GM23338 (cell line): ENCODE data around the gene KIF1A. TPM values are rescaled to one million over a fixed set of nuclear protein-coding genes. Genes with fewer than 3 reads are reported as not detected.
A peak's percentile ranks its signal among the peaks of the same experiment; 100 is the strongest.

Experiments used
- ATAC-seq: fragments of 200-7000 bp; cut with Tn5 transposase; 3 replicates; pipeline ENCODE4 v1.9.1; 2020
- DNase-seq: peaks from one replicate; pipeline ENCODE4 v3.0.0-alpha.2; 2015; ENCODE audit warnings: low spot score
- H2AFZ ChIP-seq: fragments of 200-600 bp; sonication (generic); 2 replicates; pipeline ENCODE4 v1.8.0; 2016; ENCODE audit warnings: antibody characterized with exemption, mild to moderate bottlenecking, moderate library complexity
- H3F3A ChIP-seq: fragments of 200-600 bp; sonication (generic); replicated peaks from 2 replicates; pipeline ENCODE4 v1.8.0; 2017; ENCODE audit warnings: antibody characterized with exemption, mixed run types, low read depth
- H3K27ac ChIP-seq: fragments of 200-600 bp; sonication (generic); 2 replicates; pipeline ENCODE4 v1.6.1; 2016; ENCODE audit warnings: low read depth
- H3K27me3 ChIP-seq: fragments of 200-600 bp; sonication (generic); 2 replicates; pipeline ENCODE4 v1.8.0; 2016; ENCODE audit warnings: mild to moderate bottlenecking, mixed run types, moderate library complexity; ENCODE audit not compliant: insufficient read depth
- H3K36me3 ChIP-seq: fragments of 200-600 bp; sonication (generic); 2 replicates; pipeline ENCODE4 v1.8.0; 2016; ENCODE audit warnings: mild to moderate bottlenecking; ENCODE audit not compliant: insufficient read depth
- H3K4me1 ChIP-seq: fragments of 200-600 bp; sonication (generic); 2 replicates; pipeline ENCODE4 v1.8.0; 2016; ENCODE audit warnings: mild to moderate bottlenecking, moderate library complexity; ENCODE audit not compliant: insufficient read depth
- H3K4me2 ChIP-seq: fragments of 200-600 bp; sonication (generic); 2 replicates; pipeline ENCODE4 v1.7.1; 2017; ENCODE audit warnings: mixed run types
- H3K4me3 ChIP-seq: fragments of 200-600 bp; sonication (generic); 2 replicates; pipeline ENCODE4 v1.6.1; 2016; ENCODE audit warnings: mixed run types
- H3K79me2 ChIP-seq: fragments of 200-600 bp; sonication (generic); replicated peaks from 2 replicates; pipeline ENCODE4 v1.8.0; 2017; ENCODE audit warnings: mild to moderate bottlenecking; ENCODE audit not compliant: insufficient read depth
- H3K9me2 ChIP-seq: fragments of 200-600 bp; sonication (generic); 2 replicates; pipeline ENCODE4 v1.8.0; 2017; ENCODE audit not compliant: insufficient read depth
- H4K20me1 ChIP-seq: fragments of 200-600 bp; sonication (generic); replicated peaks from 2 replicates; pipeline ENCODE4 v1.8.0; 2017; ENCODE audit warnings: mild to moderate bottlenecking; ENCODE audit not compliant: insufficient read depth
- H3K27ac Mint-ChIP-seq: 2 replicates; pipeline ENCODE4 v1.8.0; 2020; ENCODE audit warnings: inconsistent platforms, mild to moderate bottlenecking, moderate library complexity, mixed read lengths
- H3K27me3 Mint-ChIP-seq: 3 replicates; pipeline ENCODE4 v1.8.0; 2022; ENCODE audit warnings: low read depth, mild to moderate bottlenecking, moderate library complexity, mixed read lengths, inconsistent platforms; ENCODE audit not compliant: insufficient read depth, poor library complexity
- H3K36me3 Mint-ChIP-seq: 3 replicates; pipeline ENCODE4 v1.8.0; 2021; ENCODE audit warnings: low read depth, mild to moderate bottlenecking, inconsistent platforms, moderate library complexity, mixed read lengths
- H3K4me1 Mint-ChIP-seq: 3 replicates; pipeline ENCODE4 v1.8.0; 2020; ENCODE audit warnings: mild to moderate bottlenecking, inconsistent platforms, mixed read lengths
- H3K4me3 Mint-ChIP-seq: 3 replicates; pipeline ENCODE4 v1.8.0; 2021; ENCODE audit warnings: moderate library complexity, mild to moderate bottlenecking, inconsistent platforms, mixed read lengths
- H3K9me3 Mint-ChIP-seq: 3 replicates; pipeline ENCODE4 v1.8.0; 2020; ENCODE audit warnings: moderate library complexity, mild to moderate bottlenecking, inconsistent platforms, mixed read lengths
- CREB1 ChIP-seq: fragments of 250-450 bp; sonication (Bioruptor Pico); IDR thresholded peaks from 2 replicates; pipeline ENCODE4 v1.5.0; 2020; ENCODE audit warnings: low read depth, mild to moderate bottlenecking, moderate library complexity
- CTCF ChIP-seq, 2 experiments: fragments of 200-600 bp in 1 of 2; sonication (generic) in 1 of 2; conservative IDR thresholded peaks; 2 replicates each; pipeline versions ENCODE4 v1.5.1 to v1.6.1; 2016 to 2017; ENCODE audit warnings: antibody characterized with exemption in 2 of 2, low read depth in 2 of 2, mild to moderate bottlenecking in 2 of 2, moderate library complexity in 1 of 2
- ETS1 ChIP-seq: IDR thresholded peaks from 2 replicates; pipeline ENCODE4 v1.6.1; 2016; ENCODE audit warnings: antibody characterized with exemption
- EZH2 ChIP-seq: fragments of 200-600 bp; sonication (generic); IDR thresholded peaks from one replicate; pipeline ENCODE4 v1.8.0; 2017; ENCODE audit warnings: antibody characterized with exemption, mild to moderate bottlenecking, low read depth; ENCODE audit not compliant: unreplicated experiment
- EZH2phosphoT487 ChIP-seq: fragments of 200-600 bp; sonication (generic); IDR thresholded peaks from one replicate; pipeline ENCODE4 v1.8.1; 2018; ENCODE audit warnings: antibody characterized with exemption; ENCODE audit not compliant: unreplicated experiment
- JUNB ChIP-seq: IDR thresholded peaks from one replicate; pipeline ENCODE4 v1.6.1; 2016; ENCODE audit warnings: antibody characterized with exemption; ENCODE audit not compliant: unreplicated experiment
- NANOG ChIP-seq: IDR thresholded peaks from 2 replicates; pipeline ENCODE4 v1.6.1; 2016; ENCODE audit warnings: antibody characterized with exemption, borderline replicate concordance
- POLR2AphosphoS5 ChIP-seq: IDR thresholded peaks from 2 replicates; pipeline ENCODE4 v1.6.1; 2016; ENCODE audit warnings: antibody characterized with exemption, low read depth
- STAT1 ChIP-seq: IDR thresholded peaks from one replicate; pipeline ENCODE4 v1.6.1; 2016; ENCODE audit warnings: antibody characterized with exemption; ENCODE audit not compliant: unreplicated experiment
- ZNF114 ChIP-seq: fragments of 250-450 bp; sonication (Bioruptor Pico); IDR thresholded peaks from 2 replicates; pipeline ENCODE4 v1.5.0; 2020; ENCODE audit warnings: mild to moderate bottlenecking, moderate library complexity
- ZNF331 ChIP-seq: fragments of 250-450 bp; sonication (Bioruptor Pico); IDR thresholded peaks from 2 replicates; pipeline ENCODE4 v1.5.0; 2020; ENCODE audit warnings: low read depth, mild to moderate bottlenecking, moderate library complexity
- polyA plus RNA-seq: library from polyadenylated mRNA; unstranded; fragments of >200 nt; fragmentation: Nextera tagmentation; extraction: Ambion mirVana; gene quantifications from 2 replicates; pipeline ENCODE4 v1.2.1, GENCODE V29; 2016
- total RNA-seq: library from RNA; depleted of rRNA; stranded (reverse); fragments of >200 nt; shearing (Covaris generic); gene quantifications from 2 replicates; pipeline ENCODE4 v1.2.3, GENCODE V29; 2014
- TF ChIP-seq, protein P1 (sequence below): IDR thresholded peaks from one replicate; pipeline ENCODE4 v1.6.1; 2018; ENCODE audit warnings: antibody characterized with exemption; ENCODE audit not compliant: unreplicated experiment
- TF ChIP-seq, protein P2 (sequence below): fragments of 250-450 bp; sonication (Bioruptor Pico); IDR thresholded peaks from 2 replicates; pipeline ENCODE4 v1.5.0; 2020; ENCODE audit warnings: mild to moderate bottlenecking, moderate library complexity

Gene KIF1A
- total and polyA plus RNA-seq, 2 experiments from 2014 or later, result 169 to 214 TPM

GRCh38 chr2:240789501-240790369 is 30.3 kb downstream of the KIF1A start:
- Histone ChIP-seq H3K27ac (no peak overlapping the region), H4K20me1 (peaks cover 22% of the 10 kb centered on the region; the same call in 1 of the 2 replicates), H3F3A (no peaks in the 10 kb centered on the region), H3K27me3 (no peaks in the 10 kb centered on the region), H3K4me3 (no peak overlapping the region), H3K9me2 (no peaks in the 10 kb centered on the region), H3K36me3 (peaks cover 3% of the 10 kb centered on the region; the same call in 1 of the 2 replicates), H2AFZ (no peak overlapping the region), H3K4me2 (no peak overlapping the region), H3K79me2 (peaks cover 31% of the 10 kb centered on the region), H3K4me1 (no peaks in the 10 kb centered on the region)
- Mint-ChIP-seq H3K27ac (peak overlapping the region; percentile 27; the same call in 1 of the 2 replicates), H3K4me1 (peaks cover 18% of the 10 kb centered on the region), H3K36me3 (peaks cover 47% of the 10 kb centered on the region), H3K9me3 (no peaks in the 10 kb centered on the region), H3K4me3 (no peak overlapping the region), H3K27me3 (peaks cover 16% of the 10 kb centered on the region)
- TF ChIP-seq EZH2phosphoT487 (no peak), ZNF331 (CRISPR knock-in tag) (no peak), ETS1 (no peak), EZH2 (no peak), ZNF114 (CRISPR knock-in tag) (no peak), STAT1 (no peak), POLR2AphosphoS5 (no peak), CREB1 (CRISPR knock-in tag) (no peak), JUNB (no peak), CTCF (conservative IDR thresholded peaks at IDR 0.05; ENCODE audit: low read depth in 2 of 2) (no peak), NANOG (no peak)
- TF ChIP-seq, protein P1, sequence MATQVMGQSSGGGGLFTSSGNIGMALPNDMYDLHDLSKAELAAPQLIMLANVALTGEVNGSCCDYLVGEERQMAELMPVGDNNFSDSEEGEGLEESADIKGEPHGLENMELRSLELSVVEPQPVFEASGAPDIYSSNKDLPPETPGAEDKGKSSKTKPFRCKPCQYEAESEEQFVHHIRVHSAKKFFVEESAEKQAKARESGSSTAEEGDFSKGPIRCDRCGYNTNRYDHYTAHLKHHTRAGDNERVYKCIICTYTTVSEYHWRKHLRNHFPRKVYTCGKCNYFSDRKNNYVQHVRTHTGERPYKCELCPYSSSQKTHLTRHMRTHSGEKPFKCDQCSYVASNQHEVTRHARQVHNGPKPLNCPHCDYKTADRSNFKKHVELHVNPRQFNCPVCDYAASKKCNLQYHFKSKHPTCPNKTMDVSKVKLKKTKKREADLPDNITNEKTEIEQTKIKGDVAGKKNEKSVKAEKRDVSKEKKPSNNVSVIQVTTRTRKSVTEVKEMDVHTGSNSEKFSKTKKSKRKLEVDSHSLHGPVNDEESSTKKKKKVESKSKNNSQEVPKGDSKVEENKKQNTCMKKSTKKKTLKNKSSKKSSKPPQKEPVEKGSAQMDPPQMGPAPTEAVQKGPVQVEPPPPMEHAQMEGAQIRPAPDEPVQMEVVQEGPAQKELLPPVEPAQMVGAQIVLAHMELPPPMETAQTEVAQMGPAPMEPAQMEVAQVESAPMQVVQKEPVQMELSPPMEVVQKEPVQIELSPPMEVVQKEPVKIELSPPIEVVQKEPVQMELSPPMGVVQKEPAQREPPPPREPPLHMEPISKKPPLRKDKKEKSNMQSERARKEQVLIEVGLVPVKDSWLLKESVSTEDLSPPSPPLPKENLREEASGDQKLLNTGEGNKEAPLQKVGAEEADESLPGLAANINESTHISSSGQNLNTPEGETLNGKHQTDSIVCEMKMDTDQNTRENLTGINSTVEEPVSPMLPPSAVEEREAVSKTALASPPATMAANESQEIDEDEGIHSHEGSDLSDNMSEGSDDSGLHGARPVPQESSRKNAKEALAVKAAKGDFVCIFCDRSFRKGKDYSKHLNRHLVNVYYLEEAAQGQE, result no peak
- TF ChIP-seq, protein P2, sequence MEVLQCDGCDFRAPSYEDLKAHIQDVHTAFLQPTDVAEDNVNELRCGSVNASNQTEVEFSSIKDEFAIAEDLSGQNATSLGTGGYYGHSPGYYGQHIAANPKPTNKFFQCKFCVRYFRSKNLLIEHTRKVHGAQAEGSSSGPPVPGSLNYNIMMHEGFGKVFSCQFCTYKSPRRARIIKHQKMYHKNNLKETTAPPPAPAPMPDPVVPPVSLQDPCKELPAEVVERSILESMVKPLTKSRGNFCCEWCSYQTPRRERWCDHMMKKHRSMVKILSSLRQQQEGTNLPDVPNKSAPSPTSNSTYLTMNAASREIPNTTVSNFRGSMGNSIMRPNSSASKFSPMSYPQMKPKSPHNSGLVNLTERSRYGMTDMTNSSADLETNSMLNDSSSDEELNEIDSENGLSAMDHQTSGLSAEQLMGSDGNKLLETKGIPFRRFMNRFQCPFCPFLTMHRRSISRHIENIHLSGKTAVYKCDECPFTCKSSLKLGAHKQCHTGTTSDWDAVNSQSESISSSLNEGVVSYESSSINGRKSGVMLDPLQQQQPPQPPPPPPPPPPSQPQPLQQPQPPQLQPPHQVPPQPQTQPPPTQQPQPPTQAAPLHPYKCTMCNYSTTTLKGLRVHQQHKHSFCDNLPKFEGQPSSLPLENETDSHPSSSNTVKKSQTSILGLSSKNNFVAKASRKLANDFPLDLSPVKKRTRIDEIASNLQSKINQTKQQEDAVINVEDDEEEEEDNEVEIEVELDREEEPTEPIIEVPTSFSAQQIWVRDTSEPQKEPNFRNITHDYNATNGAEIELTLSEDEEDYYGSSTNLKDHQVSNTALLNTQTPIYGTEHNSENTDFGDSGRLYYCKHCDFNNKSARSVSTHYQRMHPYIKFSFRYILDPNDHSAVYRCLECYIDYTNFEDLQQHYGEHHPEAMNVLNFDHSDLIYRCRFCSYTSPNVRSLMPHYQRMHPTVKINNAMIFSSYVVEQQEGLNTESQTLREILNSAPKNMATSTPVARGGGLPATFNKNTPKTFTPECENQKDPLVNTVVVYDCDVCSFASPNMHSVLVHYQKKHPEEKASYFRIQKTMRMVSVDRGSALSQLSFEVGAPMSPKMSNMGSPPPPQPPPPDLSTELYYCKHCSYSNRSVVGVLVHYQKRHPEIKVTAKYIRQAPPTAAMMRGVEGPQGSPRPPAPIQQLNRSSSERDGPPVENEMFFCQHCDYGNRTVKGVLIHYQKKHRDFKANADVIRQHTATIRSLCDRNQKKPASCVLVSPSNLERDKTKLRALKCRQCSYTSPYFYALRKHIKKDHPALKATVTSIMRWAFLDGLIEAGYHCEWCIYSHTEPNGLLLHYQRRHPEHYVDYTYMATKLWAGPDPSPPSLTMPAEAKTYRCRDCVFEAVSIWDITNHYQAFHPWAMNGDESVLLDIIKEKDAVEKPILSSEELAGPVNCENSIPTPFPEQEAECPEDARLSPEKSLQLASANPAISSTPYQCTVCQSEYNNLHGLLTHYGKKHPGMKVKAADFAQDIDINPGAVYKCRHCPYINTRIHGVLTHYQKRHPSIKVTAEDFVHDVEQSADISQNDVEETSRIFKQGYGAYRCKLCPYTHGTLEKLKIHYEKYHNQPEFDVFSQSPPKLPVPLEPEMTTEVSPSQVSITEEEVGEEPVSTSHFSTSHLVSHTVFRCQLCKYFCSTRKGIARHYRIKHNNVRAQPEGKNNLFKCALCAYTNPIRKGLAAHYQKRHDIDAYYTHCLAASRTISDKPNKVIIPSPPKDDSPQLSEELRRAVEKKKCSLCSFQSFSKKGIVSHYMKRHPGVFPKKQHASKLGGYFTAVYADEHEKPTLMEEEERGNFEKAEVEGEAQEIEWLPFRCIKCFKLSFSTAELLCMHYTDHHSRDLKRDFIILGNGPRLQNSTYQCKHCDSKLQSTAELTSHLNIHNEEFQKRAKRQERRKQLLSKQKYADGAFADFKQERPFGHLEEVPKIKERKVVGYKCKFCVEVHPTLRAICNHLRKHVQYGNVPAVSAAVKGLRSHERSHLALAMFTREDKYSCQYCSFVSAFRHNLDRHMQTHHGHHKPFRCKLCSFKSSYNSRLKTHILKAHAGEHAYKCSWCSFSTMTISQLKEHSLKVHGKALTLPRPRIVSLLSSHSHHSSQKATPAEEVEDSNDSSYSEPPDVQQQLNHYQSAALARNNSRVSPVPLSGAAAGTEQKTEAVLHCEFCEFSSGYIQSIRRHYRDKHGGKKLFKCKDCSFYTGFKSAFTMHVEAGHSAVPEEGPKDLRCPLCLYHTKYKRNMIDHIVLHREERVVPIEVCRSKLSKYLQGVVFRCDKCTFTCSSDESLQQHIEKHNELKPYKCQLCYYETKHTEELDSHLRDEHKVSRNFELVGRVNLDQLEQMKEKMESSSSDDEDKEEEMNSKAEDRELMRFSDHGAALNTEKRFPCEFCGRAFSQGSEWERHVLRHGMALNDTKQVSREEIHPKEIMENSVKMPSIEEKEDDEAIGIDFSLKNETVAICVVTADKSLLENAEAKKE (CRISPR knock-in tag), result no peak
- ATAC-seq (no peak), DNase-seq (no peak)
